ENCODE data around the gene SPATS2L. TPM values are rescaled to one million over a fixed set of nuclear protein-coding genes. Genes with fewer than 3 reads are reported as not detected.

Gene SPATS2L
- total RNA-seq, 2 donors from 2014 or later, result 77.4 to 88.7 TPM

- 91% methylated on average over 2 of the region's 2 CpGs for WGBS
- intact Hi-C loops (cut with DNase I), result no loop called here
- Histone ChIP-seq H3K4me3 (no peak overlapping the region), H3K27me3 (replicated peaks; ENCODE audit: insufficient read depth) (no peaks in the 10 kb centered on the region), H3K36me3 (no peaks in the 10 kb centered on the region), H3K27ac (no peak overlapping the region), H3K9me3 (no peaks in the 10 kb centered on the region), H3K4me1 (replicated peaks) (no peaks in the 10 kb centered on the region)
- TF ChIP-seq POLR2AphosphoS5 (IDR thresholded peaks at IDR 0.05) (no peak), POLR2A (IDR thresholded peaks at IDR 0.05) (no peak)
- TF ChIP-seq, protein P1, sequence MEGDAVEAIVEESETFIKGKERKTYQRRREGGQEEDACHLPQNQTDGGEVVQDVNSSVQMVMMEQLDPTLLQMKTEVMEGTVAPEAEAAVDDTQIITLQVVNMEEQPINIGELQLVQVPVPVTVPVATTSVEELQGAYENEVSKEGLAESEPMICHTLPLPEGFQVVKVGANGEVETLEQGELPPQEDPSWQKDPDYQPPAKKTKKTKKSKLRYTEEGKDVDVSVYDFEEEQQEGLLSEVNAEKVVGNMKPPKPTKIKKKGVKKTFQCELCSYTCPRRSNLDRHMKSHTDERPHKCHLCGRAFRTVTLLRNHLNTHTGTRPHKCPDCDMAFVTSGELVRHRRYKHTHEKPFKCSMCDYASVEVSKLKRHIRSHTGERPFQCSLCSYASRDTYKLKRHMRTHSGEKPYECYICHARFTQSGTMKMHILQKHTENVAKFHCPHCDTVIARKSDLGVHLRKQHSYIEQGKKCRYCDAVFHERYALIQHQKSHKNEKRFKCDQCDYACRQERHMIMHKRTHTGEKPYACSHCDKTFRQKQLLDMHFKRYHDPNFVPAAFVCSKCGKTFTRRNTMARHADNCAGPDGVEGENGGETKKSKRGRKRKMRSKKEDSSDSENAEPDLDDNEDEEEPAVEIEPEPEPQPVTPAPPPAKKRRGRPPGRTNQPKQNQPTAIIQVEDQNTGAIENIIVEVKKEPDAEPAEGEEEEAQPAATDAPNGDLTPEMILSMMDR (IDR thresholded peaks at IDR 0.05), result no peak
- DNase-seq (ENCODE audit: low spot score), result no peak
Observed at GRCh38 chr2:200450288-200450687, 143.8 kb downstream of the SPATS2L start.

DNA sequence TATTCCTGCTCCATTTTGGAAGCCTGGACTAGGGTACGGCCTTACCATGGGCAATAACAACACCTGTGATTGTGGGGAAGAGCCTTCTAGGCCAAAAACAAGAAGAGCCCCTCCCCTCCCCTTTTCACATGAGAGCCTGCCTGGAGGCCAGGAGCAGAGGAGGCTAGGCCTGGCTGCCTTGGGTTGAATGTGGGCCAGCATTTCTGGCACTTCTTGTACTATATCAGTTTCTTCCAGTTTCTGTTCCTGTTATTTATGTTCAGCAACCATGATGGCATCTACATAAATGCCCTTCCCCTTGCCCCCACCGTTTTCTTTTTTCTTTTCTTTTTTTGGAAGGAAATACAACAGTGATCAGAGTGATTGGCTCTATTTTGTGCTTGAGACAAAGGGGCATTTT, 145.0 kb downstream of the SPATS2L start:
- 87% methylated on average over 2 of the region's 2 CpGs for WGBS
- DNase-seq (ENCODE audit: low spot score), result no peak
- H3K27ac ChIP-seq, result no peak overlapping the region
- no peaks in the 10 kb centered on the region for H3K9me3 ChIP-seq
- TF ChIP-seq, protein P1 (IDR thresholded peaks at IDR 0.05), result no peak
- TF ChIP-seq POLR2AphosphoS5 (IDR thresholded peaks at IDR 0.05) (no peak), POLR2A (IDR thresholded peaks at IDR 0.05) (no peak)
- no peaks in the 10 kb centered on the region for H3K36me3 ChIP-seq
- no peak overlapping the region for H3K4me3 ChIP-seq
- no peaks in the 10 kb centered on the region for H3K27me3 ChIP-seq (replicated peaks; ENCODE audit: insufficient read depth)
- intact Hi-C loops (cut with DNase I), result no loop called here
- no peaks in the 10 kb centered on the region for H3K4me1 ChIP-seq (replicated peaks)

DNA sequence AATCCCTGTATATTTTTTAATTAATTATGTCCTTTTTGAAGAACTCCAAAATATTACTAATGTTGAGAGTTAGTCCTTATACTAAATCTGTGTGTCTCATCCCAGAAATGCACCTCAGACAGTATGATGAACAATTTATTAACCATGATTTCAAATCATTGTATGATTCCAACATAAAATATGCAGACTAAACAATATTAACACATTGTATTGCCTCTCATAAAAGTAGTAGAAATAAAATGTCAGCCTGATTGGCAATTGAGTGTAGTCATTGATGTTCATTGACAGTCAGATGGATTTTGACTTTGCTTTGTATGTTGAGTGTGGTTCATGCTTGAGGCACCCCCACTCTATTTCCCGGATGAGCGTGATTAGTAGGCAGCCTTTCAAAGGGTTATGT, 145.9 kb downstream of the SPATS2L start:
- Histone ChIP-seq H3K27me3 (replicated peaks; ENCODE audit: insufficient read depth) (no peaks in the 10 kb centered on the region), H3K4me3 (no peak overlapping the region), H3K9me3 (no peaks in the 10 kb centered on the region), H3K36me3 (no peaks in the 10 kb centered on the region), H3K27ac (no peak overlapping the region), H3K4me1 (replicated peaks) (no peaks in the 10 kb centered on the region)
- intact Hi-C loops (cut with DNase I), result no loop called here
- DNase-seq (ENCODE audit: low spot score), result no peak
- TF ChIP-seq POLR2AphosphoS5 (IDR thresholded peaks at IDR 0.05) (no peak), POLR2A (IDR thresholded peaks at IDR 0.05) (no peak)
- TF ChIP-seq, protein P1 (IDR thresholded peaks at IDR 0.05), result no peak
- WGBS, result 90% methylated on average over 2 of the region's 2 CpGs

- 79% methylated on average over 8 of the region's 8 CpGs for WGBS
Observed at GRCh38 chr2:200453142-200453852, 146.8 kb downstream of the SPATS2L start.

More at GRCh38 chr2:200453142-200453852, 146.8 kb downstream of the SPATS2L start:
- H3K4me3 ChIP-seq, result no peak overlapping the region
- H3K27me3 ChIP-seq (replicated peaks; ENCODE audit: insufficient read depth), result no peaks in the 10 kb centered on the region
- H3K4me1 ChIP-seq (replicated peaks), result no peaks in the 10 kb centered on the region
- TF ChIP-seq POLR2A (IDR thresholded peaks at IDR 0.05), result no peak
- TF ChIP-seq, protein P1 (IDR thresholded peaks at IDR 0.05), result no peak
- TF ChIP-seq POLR2AphosphoS5 (IDR thresholded peaks at IDR 0.05), result no peak
- no peak for DNase-seq (ENCODE audit: low spot score)
- intact Hi-C loops (cut with DNase I), result no loop called here
- H3K36me3 ChIP-seq, result no peaks in the 10 kb centered on the region
- H3K27ac ChIP-seq, result no peak overlapping the region
- no peaks in the 10 kb centered on the region for H3K9me3 ChIP-seq

Measured in prostate gland (tissue), 2 donors.